ENCODE measurements around the gene MICAL2. TPM values are rescaled to one million over a fixed set of nuclear protein-coding genes. Genes with fewer than 3 reads are reported as not detected.

Gene MICAL2
- polyA plus RNA-seq, 2 donors = 4.5 to 6.2 TPM

DNA sequence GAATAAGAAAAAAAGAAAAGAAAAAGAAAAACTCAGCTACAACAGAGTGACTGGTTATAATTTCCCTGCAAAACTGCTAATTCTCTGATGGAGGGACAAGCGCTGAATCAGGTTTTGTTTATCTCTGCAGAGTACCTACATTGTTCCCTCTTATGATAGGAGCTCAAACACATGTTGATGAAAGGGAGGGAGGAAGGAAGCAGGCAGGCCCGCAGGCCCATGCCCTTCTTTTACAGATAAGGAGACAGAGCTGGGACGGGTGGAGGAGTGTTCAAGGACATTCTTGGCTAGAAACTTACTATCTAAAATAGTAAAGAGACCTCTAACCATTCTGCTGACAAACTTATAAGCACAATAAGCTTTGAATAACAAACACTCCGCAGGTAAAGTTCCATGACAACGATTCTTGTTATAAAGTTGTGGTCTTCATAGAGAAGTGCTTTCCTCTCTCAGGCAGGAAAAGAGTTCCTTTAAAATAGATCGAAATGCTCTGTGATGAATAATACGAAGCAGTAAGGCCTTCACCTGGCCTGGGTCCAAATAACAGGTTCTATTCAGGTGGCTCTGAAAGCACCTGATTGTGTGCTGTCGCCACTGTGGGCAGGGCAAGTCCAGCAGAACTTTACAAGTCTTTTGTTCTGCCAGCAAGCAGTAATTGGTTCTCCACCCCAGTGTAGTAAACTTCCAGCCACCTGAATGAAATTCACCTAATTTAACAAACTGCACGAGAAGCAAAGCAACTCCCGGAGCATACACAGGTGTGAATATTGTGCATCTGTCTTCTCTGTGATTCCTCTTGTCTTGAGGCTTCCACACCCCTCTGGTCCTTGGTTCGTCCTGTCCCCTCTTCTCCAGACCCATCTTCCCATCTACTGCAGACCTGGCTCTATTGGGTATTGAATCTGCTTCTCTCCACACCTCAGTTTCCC, 15.3 kb upstream of the MICAL2 start:
- H3K36me3 ChIP-seq (ENCODE audit: control insufficient read depth in 2 of 2, insufficient read depth in 2 of 2, low read length in 1 of 2) = no peaks in the 10 kb centered on the region
- no peaks in the 10 kb centered on the region for H3K27me3 ChIP-seq (ENCODE audit: control insufficient read depth in 1 of 2, insufficient read depth in 2 of 2, low read length in 2 of 2)
- H3K4me1 ChIP-seq (ENCODE audit: control insufficient read depth in 2 of 2, insufficient read depth in 2 of 2, low read length in 1 of 2) = peaks cover 2% of the 10 kb centered on the region in 2 donors
- no peak overlapping the region for H3K4me3 ChIP-seq (ENCODE audit: low read depth in 1 of 2, low read length in 2 of 2)
- no peaks in the 10 kb centered on the region for H3K9me3 ChIP-seq (ENCODE audit: control insufficient read depth in 2 of 2, insufficient read depth in 1 of 2, low read depth in 1 of 2, low read length in 1 of 2)
- WGBS, 2 donors = 60 to 72% methylated on average over 11 of the region's 11 CpGs
- H3K27ac ChIP-seq (ENCODE audit: low read depth in 2 of 2, low read length in 1 of 2) = no peak overlapping the region

DNA sequence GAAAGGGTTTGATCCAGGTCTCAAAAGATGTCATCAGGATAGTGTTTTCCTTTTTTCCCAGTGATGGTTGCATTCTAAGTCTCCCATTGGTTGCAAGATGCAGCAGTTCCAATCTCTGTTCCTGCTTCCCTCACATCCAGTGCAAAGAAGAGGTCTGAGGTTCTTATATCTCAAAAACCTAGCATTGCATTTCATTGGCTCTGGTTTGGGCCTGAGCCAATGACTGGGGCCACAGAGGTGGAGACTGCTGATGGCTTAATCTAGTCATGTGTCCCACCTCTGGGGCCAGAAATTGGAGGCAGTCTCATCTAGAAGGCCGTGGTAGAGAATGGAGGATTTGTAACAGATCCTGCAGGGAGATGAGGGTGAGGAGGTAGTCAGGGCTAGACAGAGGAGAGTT, 13.2 kb upstream of the MICAL2 start:
- WGBS, 2 donors = 56 to 67% methylated on average over 1 of the region's 1 CpG
- no peaks in the 10 kb centered on the region for H3K27me3 ChIP-seq (ENCODE audit: control insufficient read depth in 1 of 2, insufficient read depth in 2 of 2, low read length in 2 of 2)
- H3K27ac ChIP-seq (ENCODE audit: low read depth in 2 of 2, low read length in 1 of 2) = no peak overlapping the region
- no peaks in the 10 kb centered on the region for H3K9me3 ChIP-seq (ENCODE audit: control insufficient read depth in 2 of 2, insufficient read depth in 1 of 2, low read depth in 1 of 2, low read length in 1 of 2)
- no peaks in the 10 kb centered on the region for H3K36me3 ChIP-seq (ENCODE audit: control insufficient read depth in 2 of 2, insufficient read depth in 2 of 2, low read length in 1 of 2)
- no peaks in the 10 kb centered on the region for H3K4me1 ChIP-seq (ENCODE audit: control insufficient read depth in 2 of 2, insufficient read depth in 2 of 2, low read length in 1 of 2)
- no peak overlapping the region for H3K4me3 ChIP-seq (ENCODE audit: low read depth in 1 of 2, low read length in 2 of 2)

DNA sequence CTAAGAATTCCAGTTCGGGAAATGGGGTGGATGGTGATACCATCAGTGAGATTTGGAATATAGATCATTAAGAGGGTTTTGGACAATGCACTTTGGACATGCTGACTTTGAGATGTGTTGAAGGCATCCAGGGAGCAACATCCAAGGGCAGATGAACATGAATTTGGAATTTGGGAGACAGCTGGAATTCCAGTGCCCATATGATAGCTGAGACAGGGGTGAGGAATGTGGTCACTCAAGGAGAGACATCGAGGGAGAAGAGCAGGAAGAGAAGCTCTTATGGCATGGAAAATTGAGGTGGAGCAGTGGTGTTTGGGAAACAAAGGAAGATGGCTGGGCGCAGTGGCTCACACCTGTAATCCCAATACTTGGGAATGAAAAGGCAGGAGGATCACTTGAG, 11.8 kb upstream of the MICAL2 start:
- Histone ChIP-seq H3K4me1 (ENCODE audit: control insufficient read depth in 2 of 2, insufficient read depth in 2 of 2, low read length in 1 of 2) (no peaks in the 10 kb centered on the region), H3K27ac (ENCODE audit: low read depth in 2 of 2, low read length in 1 of 2) (no peak overlapping the region), H3K27me3 (ENCODE audit: control insufficient read depth in 1 of 2, insufficient read depth in 2 of 2, low read length in 2 of 2) (no peaks in the 10 kb centered on the region), H3K36me3 (ENCODE audit: control insufficient read depth in 2 of 2, insufficient read depth in 2 of 2, low read length in 1 of 2) (no peaks in the 10 kb centered on the region), H3K4me3 (ENCODE audit: low read depth in 1 of 2, low read length in 2 of 2) (no peak overlapping the region), H3K9me3 (ENCODE audit: control insufficient read depth in 2 of 2, insufficient read depth in 1 of 2, low read depth in 1 of 2, low read length in 1 of 2) (no peaks in the 10 kb centered on the region)
- WGBS, 2 donors = 86 to 89% methylated on average over 3 of the region's 3 CpGs

DNA sequence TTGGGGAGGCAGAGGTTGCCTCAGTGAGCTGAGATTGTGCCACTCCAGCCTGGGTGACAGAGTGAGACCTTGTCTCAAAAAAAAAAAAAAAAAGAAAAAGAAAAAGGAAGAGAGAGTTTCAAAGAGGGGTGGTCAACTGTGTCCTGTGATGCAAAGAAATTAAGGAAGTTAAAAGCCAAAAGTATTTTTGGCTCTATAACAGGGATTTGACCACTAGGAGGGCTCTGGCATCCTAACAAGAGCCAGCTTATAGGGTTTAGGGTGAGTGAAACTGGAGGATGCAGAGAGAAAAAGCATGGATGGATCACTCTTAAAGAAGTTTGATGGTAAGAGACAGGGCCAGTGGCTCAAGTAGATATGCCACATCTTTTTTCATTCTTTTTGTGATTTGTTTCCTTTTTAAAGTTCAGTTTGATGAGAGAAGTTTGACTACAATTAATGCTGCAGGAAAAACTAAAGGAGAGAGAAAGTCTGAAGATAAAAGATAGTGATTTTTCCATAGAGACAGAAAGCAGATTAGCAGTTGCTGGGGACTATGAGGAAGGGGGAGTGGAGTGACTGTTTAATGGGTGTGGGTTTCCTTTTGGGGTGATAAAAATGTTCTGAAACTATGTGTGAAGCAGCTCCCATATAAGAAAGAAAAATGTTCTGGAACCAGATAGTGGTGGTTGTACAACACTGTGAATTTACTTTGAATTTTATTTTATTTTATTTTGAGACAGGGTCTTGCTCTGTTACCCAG, 11.1 kb upstream of the MICAL2 start:
- Histone ChIP-seq H3K27ac (ENCODE audit: low read depth in 2 of 2, low read length in 1 of 2) (no peak overlapping the region), H3K36me3 (ENCODE audit: control insufficient read depth in 2 of 2, insufficient read depth in 2 of 2, low read length in 1 of 2) (no peaks in the 10 kb centered on the region), H3K27me3 (ENCODE audit: control insufficient read depth in 1 of 2, insufficient read depth in 2 of 2, low read length in 2 of 2) (no peaks in the 10 kb centered on the region), H3K9me3 (ENCODE audit: control insufficient read depth in 2 of 2, insufficient read depth in 1 of 2, low read depth in 1 of 2, low read length in 1 of 2) (no peaks in the 10 kb centered on the region), H3K4me3 (ENCODE audit: low read depth in 1 of 2, low read length in 2 of 2) (no peak overlapping the region), H3K4me1 (ENCODE audit: control insufficient read depth in 2 of 2, insufficient read depth in 2 of 2, low read length in 1 of 2) (no peaks in the 10 kb centered on the region)

DNA sequence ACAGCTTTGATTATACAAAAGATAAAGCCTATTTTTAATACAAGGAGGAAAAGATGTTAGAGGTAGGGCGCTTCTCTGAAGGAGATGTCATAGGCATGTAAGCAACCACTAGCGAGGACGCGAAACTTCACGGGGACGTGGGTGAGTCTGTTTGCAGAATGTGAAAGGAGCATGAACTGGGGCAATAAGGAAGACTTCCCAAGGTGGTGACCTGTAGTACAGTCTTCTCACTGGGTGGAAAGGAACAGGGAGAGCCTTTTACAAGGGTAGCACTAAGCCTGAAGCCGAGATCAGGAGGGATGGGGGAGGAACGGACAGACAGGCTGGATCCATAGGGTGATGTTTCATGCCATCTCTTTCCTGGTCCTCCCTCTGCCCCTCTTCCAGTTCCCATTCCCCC, 10.0 kb upstream of the MICAL2 start:
- 82 to 91% methylated on average over 8 of the region's 8 CpGs for WGBS, 2 donors
- H3K9me3 ChIP-seq (ENCODE audit: control insufficient read depth in 2 of 2, insufficient read depth in 1 of 2, low read depth in 1 of 2, low read length in 1 of 2) = no peaks in the 10 kb centered on the region
- H3K27me3 ChIP-seq (ENCODE audit: control insufficient read depth in 1 of 2, insufficient read depth in 2 of 2, low read length in 2 of 2) = no peaks in the 10 kb centered on the region
- H3K4me1 ChIP-seq (ENCODE audit: control insufficient read depth in 2 of 2, insufficient read depth in 2 of 2, low read length in 1 of 2) = no peaks in the 10 kb centered on the region
- H3K4me3 ChIP-seq (ENCODE audit: low read depth in 1 of 2, low read length in 2 of 2) = no peak overlapping the region
- no peak overlapping the region for H3K27ac ChIP-seq (ENCODE audit: low read depth in 2 of 2, low read length in 1 of 2)
- H3K36me3 ChIP-seq (ENCODE audit: control insufficient read depth in 2 of 2, insufficient read depth in 2 of 2, low read length in 1 of 2) = no peaks in the 10 kb centered on the region

DNA sequence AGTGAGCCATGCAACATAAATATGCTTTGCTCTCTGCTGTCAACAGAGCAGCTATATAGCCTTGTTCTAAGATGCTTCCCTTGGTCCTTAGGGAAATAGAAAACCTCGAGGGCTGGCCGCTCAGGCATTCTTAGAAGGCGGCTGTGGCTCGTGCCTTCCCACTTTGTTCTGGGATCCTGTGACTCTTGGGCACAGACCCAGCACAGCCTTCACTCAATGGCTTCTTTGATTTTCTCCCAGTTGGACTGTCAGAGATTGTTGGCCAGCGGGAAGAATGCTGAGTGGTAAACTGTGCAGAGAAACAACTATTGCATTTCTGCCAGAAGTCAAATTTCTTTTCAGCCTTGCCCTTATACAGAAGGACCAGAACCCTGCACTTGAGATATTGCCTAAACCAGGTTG, 9.5 kb upstream of the MICAL2 start:
- Histone ChIP-seq H3K27me3 (ENCODE audit: control insufficient read depth in 1 of 2, insufficient read depth in 2 of 2, low read length in 2 of 2) (no peaks in the 10 kb centered on the region), H3K36me3 (ENCODE audit: control insufficient read depth in 2 of 2, insufficient read depth in 2 of 2, low read length in 1 of 2) (no peaks in the 10 kb centered on the region), H3K4me1 (ENCODE audit: control insufficient read depth in 2 of 2, insufficient read depth in 2 of 2, low read length in 1 of 2) (no peaks in the 10 kb centered on the region), H3K9me3 (ENCODE audit: control insufficient read depth in 2 of 2, insufficient read depth in 1 of 2, low read depth in 1 of 2, low read length in 1 of 2) (no peaks in the 10 kb centered on the region), H3K4me3 (ENCODE audit: low read depth in 1 of 2, low read length in 2 of 2) (no peak overlapping the region), H3K27ac (ENCODE audit: low read depth in 2 of 2, low read length in 1 of 2) (no peak overlapping the region)
- 58 to 68% methylated on average over 5 of the region's 5 CpGs for WGBS, 2 donors

DNA sequence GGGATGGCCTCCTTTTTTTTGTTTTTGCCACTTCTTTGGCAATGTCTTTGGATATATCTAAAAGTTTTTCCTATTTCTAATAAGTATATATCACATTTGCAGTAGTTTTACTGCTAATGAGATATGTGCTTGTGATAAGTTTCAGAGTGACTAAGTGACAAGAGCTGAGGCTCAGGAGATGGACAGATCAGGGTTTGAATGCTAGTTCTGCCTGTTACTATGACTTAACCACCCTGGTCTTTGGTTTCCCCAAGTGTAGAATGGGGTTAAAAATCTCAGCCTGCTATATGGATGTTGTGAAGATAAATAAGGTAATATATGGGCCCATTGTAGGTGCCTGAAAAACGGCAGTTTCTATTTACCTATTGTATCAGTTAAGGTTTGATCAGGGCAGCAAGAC, 9.1 kb upstream of the MICAL2 start:
- H3K36me3 ChIP-seq (ENCODE audit: control insufficient read depth in 2 of 2, insufficient read depth in 2 of 2, low read length in 1 of 2) = no peaks in the 10 kb centered on the region
- no peaks in the 10 kb centered on the region for H3K4me1 ChIP-seq (ENCODE audit: control insufficient read depth in 2 of 2, insufficient read depth in 2 of 2, low read length in 1 of 2)
- no peaks in the 10 kb centered on the region for H3K9me3 ChIP-seq (ENCODE audit: control insufficient read depth in 2 of 2, insufficient read depth in 1 of 2, low read depth in 1 of 2, low read length in 1 of 2)
- H3K27ac ChIP-seq (ENCODE audit: low read depth in 2 of 2, low read length in 1 of 2) = no peak overlapping the region
- no peak overlapping the region for H3K4me3 ChIP-seq (ENCODE audit: low read depth in 1 of 2, low read length in 2 of 2)
- 40 to 57% methylated on average over 1 of the region's 1 CpG for WGBS, 2 donors
- no peaks in the 10 kb centered on the region for H3K27me3 ChIP-seq (ENCODE audit: control insufficient read depth in 1 of 2, insufficient read depth in 2 of 2, low read length in 2 of 2)

DNA sequence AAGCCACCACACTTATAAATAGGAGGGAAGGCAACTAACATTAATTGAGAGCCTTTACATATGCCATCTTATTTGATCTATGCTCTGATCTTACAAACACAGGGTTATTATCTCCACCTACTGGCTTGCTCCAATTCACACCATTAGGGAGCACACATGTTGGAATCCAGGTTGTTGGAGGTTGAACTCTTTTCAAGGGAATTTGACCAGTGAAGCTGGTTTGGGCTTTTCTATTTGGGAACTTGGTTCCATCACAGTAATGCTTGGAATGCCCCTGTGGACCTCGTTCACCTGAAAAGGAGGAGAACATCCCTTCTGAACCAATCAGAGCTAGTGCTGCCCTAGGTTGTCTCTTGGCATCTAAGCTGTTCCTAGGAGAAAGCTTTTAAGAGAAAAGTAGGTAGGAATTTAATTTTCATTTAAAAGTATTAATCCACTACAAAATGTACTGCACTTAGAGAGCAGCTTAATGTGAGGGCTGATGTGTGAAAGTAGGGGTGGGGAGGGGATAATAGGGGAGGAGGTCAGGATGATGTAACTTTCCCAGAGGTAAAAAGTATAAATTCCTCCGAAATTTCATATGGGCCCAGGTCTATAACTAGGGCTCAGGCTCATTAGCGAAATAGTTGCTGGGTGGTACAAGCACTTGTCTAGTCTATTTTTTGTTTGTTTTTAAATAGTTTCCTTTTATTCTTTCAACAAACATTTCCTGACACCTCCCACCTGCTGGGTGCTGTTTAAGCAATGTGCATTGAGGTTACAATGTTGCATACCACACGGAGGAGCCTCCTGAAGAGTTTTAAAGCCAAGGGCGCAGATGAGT, 7.6 kb upstream of the MICAL2 start:
- WGBS, 2 donors = 77 to 78% methylated on average over 5 of the region's 5 CpGs
- no peaks in the 10 kb centered on the region for H3K36me3 ChIP-seq (ENCODE audit: control insufficient read depth in 2 of 2, insufficient read depth in 2 of 2, low read length in 1 of 2)
- H3K27me3 ChIP-seq (ENCODE audit: control insufficient read depth in 1 of 2, insufficient read depth in 2 of 2, low read length in 2 of 2) = no peaks in the 10 kb centered on the region
- H3K4me3 ChIP-seq (ENCODE audit: low read depth in 1 of 2, low read length in 2 of 2) = no peak overlapping the region
- no peak overlapping the region for H3K27ac ChIP-seq (ENCODE audit: low read depth in 2 of 2, low read length in 1 of 2)
- no peaks in the 10 kb centered on the region for H3K4me1 ChIP-seq (ENCODE audit: control insufficient read depth in 2 of 2, insufficient read depth in 2 of 2, low read length in 1 of 2)
- H3K9me3 ChIP-seq (ENCODE audit: control insufficient read depth in 2 of 2, insufficient read depth in 1 of 2, low read depth in 1 of 2, low read length in 1 of 2) = no peaks in the 10 kb centered on the region

DNA sequence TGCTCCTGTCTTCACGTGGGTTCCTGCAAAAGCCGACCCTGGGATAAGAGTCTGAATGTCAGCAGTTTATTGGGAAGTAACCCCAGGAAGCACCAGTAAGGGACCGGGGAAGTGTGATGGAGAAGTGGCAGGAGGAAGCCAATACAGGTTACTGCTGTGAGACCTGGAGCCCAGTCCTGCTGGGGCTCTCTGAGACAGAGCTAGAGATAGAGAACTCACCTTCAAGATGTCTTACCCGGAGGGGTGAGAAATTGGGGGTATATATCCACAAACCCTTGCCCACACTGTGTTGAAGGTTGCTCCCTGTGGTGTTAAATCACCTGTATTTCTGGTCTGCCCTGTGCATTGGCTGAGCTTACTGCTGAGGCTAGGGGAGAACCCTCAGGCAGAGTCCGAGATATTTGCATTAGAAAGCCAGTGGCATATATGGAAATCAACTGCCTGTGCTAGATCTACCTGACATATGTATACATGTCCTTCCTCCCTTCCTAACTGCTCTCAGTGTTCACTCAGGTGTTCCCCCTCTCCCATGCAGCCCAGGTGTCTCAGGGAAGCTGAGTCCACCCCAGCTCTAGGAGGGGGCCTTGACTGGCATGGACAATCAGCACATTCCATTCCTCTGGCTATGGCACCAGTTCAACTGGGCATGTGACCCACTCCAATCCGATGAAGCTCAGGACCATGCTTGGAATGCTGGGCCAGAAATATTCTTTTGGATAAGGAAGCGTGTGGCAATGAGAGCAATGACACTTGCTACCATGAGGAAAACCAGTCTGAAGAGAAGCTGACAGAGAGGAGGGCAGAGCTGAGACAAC, 6.8 kb upstream of the MICAL2 start:
- H3K9me3 ChIP-seq (ENCODE audit: control insufficient read depth in 2 of 2, insufficient read depth in 1 of 2, low read depth in 1 of 2, low read length in 1 of 2) = no peaks in the 10 kb centered on the region
- no peak overlapping the region for H3K27ac ChIP-seq (ENCODE audit: low read depth in 2 of 2, low read length in 1 of 2)
- H3K4me1 ChIP-seq (ENCODE audit: control insufficient read depth in 2 of 2, insufficient read depth in 2 of 2, low read length in 1 of 2) = no peaks in the 10 kb centered on the region
- no peaks in the 10 kb centered on the region for H3K27me3 ChIP-seq (ENCODE audit: control insufficient read depth in 1 of 2, insufficient read depth in 2 of 2, low read length in 2 of 2)
- 67 to 73% methylated on average over 7 of the region's 7 CpGs for WGBS, 2 donors
- no peak overlapping the region for H3K4me3 ChIP-seq (ENCODE audit: low read depth in 1 of 2, low read length in 2 of 2)
- H3K36me3 ChIP-seq (ENCODE audit: control insufficient read depth in 2 of 2, insufficient read depth in 2 of 2, low read length in 1 of 2) = no peaks in the 10 kb centered on the region
